HEK293 (cell line): ENCODE results near the gene MRPL3.

Source experiments
- ATF2 ChIP-seq: fragments of 450-650 bp; formaldehyde crosslinking; IDR thresholded peaks from 2 replicates; pipeline ENCODE4 v1.5.1; 2016; ENCODE audit warnings: missing biosample characterization, missing genetic modification characterization, low read depth
- CTCF ChIP-seq: fragments of 450-650 bp; formaldehyde crosslinking; IDR thresholded peaks from 2 replicates; pipeline ENCODE4 v1.5.1; 2016; ENCODE audit warnings: missing biosample characterization, missing genetic modification characterization
- MYNN ChIP-seq: fragments of 450-650 bp; formaldehyde crosslinking; IDR thresholded peaks from 2 replicates; pipeline ENCODE4 v1.5.1; 2016; ENCODE audit warnings: missing biosample characterization, missing genetic modification characterization, borderline replicate concordance
- PATZ1 ChIP-seq: fragments of 450-650 bp; formaldehyde crosslinking; IDR thresholded peaks from 2 replicates; pipeline ENCODE4 v1.5.1; 2016; ENCODE audit warnings: missing biosample characterization, missing genetic modification characterization
- REST ChIP-seq: fragments of 450-650 bp; formaldehyde crosslinking; IDR thresholded peaks from 2 replicates; pipeline ENCODE4 v1.5.1; 2016; ENCODE audit warnings: missing biosample characterization, missing genetic modification characterization
- ZFP69B ChIP-seq: fragments of 450-650 bp; formaldehyde crosslinking; IDR thresholded peaks from 2 replicates; pipeline ENCODE4 v1.5.1; 2016; ENCODE audit warnings: missing biosample characterization, missing genetic modification characterization
- ZNF121 ChIP-seq: fragments of 450-650 bp; formaldehyde crosslinking; IDR thresholded peaks from 2 replicates; pipeline ENCODE4 v1.5.1; 2016; ENCODE audit warnings: missing biosample characterization, missing genetic modification characterization
- ZNF175 ChIP-seq: fragments of 450-650 bp; formaldehyde crosslinking; IDR thresholded peaks from 2 replicates; pipeline ENCODE4 v1.5.1; 2016; ENCODE audit warnings: missing biosample characterization, missing genetic modification characterization
- ZNF610 ChIP-seq: fragments of 450-650 bp; formaldehyde crosslinking; IDR thresholded peaks from 2 replicates; pipeline ENCODE4 v1.5.1; 2016; ENCODE audit warnings: missing biosample characterization, missing genetic modification characterization, borderline replicate concordance

GRCh38 chr3:131550562-131551465 is 48.0 kb upstream of the MRPL3 start:
- TF ChIP-seq ZNF610 (tag by site-specific recombination), result no peak
- no peak for TF ChIP-seq CTCF (tag by site-specific recombination)
- no peak for TF ChIP-seq PATZ1 (tag by site-specific recombination)
- TF ChIP-seq REST (tag by site-specific recombination), result no peak
- no peak for TF ChIP-seq MYNN (tag by site-specific recombination)
- TF ChIP-seq ZFP69B, result no peak
- no peak for TF ChIP-seq ZNF175 (tag by site-specific recombination)
- no peak for TF ChIP-seq ZNF121 (tag by site-specific recombination)
- TF ChIP-seq ATF2 (tag by site-specific recombination), result no peak
